T-helper 2 cell treated with Interferon-gamma antibody and Interleukin-4, amounts not matched to agents 100 ng/mL and 5 ng/mL, for 36 hours (primary cell): Measurements from ENCODE around the gene VWCE. TPM values are rescaled to one million over a fixed set of nuclear protein-coding genes. Genes with fewer than 3 reads are reported as not detected.

Source experiments
- intact Hi-C: fragments of 100-400 bp; cut with micrococcal nuclease; formaldehyde crosslinking; loops from one replicate; pipeline ENCODE4 v1.15.1; 2023
- total RNA-seq: library from RNA; stranded (reverse); gene quantifications from 2 replicates; pipeline ENCODE4 v1.2.3, GENCODE V29; 2022

VWCE gene
- total RNA-seq: 2.9 and 3.8 TPM in 2 replicates

- intact Hi-C loops: loop anchor here (1.0 kb wide), 1 partner anchor 41 kb away; no protein-coding TSS in a partner anchor
These were observed at the start of gene VWCE for GRCh38 chr11:61294717-61295595. Gene VWCE, minus strand, starts transcription at chr11:61295316. Its CDS starts 279 bp downstream, at chr11:61295037.

- intact Hi-C loops: no loop called here
These were observed 49.0 kb upstream of the VWCE start for GRCh38 chr11:61343792-61344745.

- intact Hi-C loops: no loop called here
These were observed 47.2 kb upstream of the VWCE start for GRCh38 chr11:61342207-61342803.

GRCh38 chr11:61341706-61342105 lies 46.6 kb upstream of the VWCE start:
- intact Hi-C loops: no loop called here

GRCh38 chr11:61340979-61341378 lies 45.9 kb upstream of the VWCE start:
- intact Hi-C loops: no loop called here

GRCh38 chr11:61339490-61339878 lies 44.4 kb upstream of the VWCE start:
- intact Hi-C loops: no loop called here

GRCh38 chr11:61338783-61339489 lies 43.8 kb upstream of the VWCE start:
- intact Hi-C loops: no loop called here

- intact Hi-C loops: loop anchor here (2.0 kb wide), 1 partner anchor 55 kb away; the partner anchor contains the start of gene TMEM216
These were observed 42.8 kb upstream of the VWCE start for GRCh38 chr11:61337706-61338470.

- intact Hi-C loops: loop anchor here (1.0 to 2.0 kb wide), 3 partner anchors 26 to 56 kb away; partner anchors contain the start of genes TMEM138 and TMEM216
These were observed 41.2 kb upstream of the VWCE start for GRCh38 chr11:61336171-61336935.

GRCh38 chr11:61335355-61335710 lies 40.2 kb upstream of the VWCE start:
- intact Hi-C loops: no loop called here

GRCh38 chr11:61334434-61335354 lies 39.6 kb upstream of the VWCE start:
- intact Hi-C loops: no loop called here

GRCh38 chr11:61333550-61334433 lies 38.7 kb upstream of the VWCE start:
- intact Hi-C loops: loop anchor here (1.0 to 2.0 kb wide), 4 partner anchors 96 to 427 kb away; partner anchors contain the start of genes CPSF7, PRPF19, TMEM109 and VPS37C

GRCh38 chr11:61332797-61333549 lies 37.9 kb upstream of the VWCE start, which contains the start of the genes DDB1 and TKFC:
Gene DDB1, minus strand, starts transcription at chr11:61333105. Its CDS starts 137 bp downstream, at chr11:61332968.
Gene TKFC, plus strand, starts transcription at chr11:61333228. Its CDS starts 1,501 bp downstream, at chr11:61334729.
- intact Hi-C loops: loop anchor here (1.0 to 2.0 kb wide), 4 partner anchors 96 to 426 kb away; partner anchors contain the start of genes CPSF7, PRPF19, TMEM109 and VPS37C

GRCh38 chr11:61332281-61332796 lies 37.2 kb upstream of the VWCE start:
- intact Hi-C loops: loop anchor here (2.0 kb wide), 2 partner anchors 418 to 426 kb away; partner anchors contain the start of genes PRPF19 and TMEM109

- intact Hi-C loops: loop anchor here (2.0 kb wide), 2 partner anchors 417 to 425 kb away; partner anchors contain the start of genes PRPF19 and TMEM109
These were observed 36.5 kb upstream of the VWCE start for GRCh38 chr11:61331651-61332050.
